Ramos (cell line): ENCODE results near the gene IRF7.

Source experiments
- in situ Hi-C: fragments of 300-500 bp; cut with MboI; formaldehyde crosslinking; loops from one replicate; pipeline ENCODE4 v1.14.3; 2022; ENCODE audit warnings: low sequenced_read_pairs; ENCODE audit not compliant: unreplicated experiment

IRF7 gene

DNA sequence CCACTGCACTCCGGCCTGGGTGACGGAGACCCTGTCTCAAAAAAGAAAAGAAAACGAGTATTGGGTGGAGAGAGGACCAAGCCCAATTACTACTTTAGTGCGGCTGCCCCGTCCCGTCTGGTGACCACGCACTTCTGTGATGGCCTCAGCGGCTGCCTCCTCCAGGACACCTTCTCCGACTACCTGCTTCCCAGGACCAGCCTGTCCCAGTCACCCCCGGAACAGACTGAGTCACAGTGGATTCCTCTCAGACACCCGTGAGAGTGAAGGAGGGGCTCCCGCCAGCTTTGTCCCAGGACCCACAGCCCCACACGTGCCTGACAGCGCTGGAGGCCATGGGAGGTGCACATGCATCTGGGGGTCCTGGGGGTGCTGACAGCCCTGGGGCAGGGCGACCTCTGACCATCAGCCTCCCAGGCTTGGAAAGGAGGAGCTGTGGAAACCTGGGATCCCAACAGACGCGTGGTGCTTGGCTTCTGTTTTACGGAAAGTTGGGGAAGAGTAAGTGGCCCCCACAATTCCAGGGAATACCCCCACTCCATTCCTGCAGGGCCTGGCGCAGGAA, 26.1 kb upstream of the IRF7 start:
- in situ Hi-C loops = no loop called here

DNA sequence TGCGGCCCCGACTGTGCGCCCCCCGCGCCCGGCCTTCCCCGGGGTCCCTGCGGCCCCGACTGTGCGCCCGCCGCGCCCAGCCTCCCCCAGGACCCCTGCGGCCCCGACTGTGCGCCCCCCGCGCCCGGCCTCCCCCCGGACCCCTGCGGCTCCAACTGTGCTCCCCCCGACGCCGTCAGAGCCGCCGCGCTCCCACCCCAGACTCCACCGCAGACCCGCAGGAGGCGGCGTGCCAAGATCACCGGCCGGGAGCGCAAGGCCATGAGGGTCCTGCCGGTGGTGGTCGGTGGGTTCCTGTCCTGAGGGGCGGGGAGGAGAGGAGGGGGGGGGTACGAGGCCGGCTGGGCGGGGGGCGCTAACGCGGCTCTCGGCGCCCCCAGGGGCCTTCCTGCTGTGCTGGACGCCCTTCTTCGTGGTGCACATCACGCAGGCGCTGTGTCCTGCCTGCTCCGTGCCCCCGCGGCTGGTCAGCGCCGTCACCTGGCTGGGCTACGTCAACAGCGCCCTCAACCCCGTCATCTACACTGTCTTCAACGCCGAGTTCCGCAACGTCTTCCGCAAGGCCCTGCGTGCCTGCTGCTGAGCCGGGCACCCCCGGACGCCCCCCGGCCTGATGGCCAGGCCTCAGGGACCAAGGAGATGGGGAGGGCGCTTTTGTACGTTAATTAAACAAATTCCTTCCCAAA, 24.4 kb upstream of the IRF7 start:
- in situ Hi-C loops = no loop called here

DNA sequence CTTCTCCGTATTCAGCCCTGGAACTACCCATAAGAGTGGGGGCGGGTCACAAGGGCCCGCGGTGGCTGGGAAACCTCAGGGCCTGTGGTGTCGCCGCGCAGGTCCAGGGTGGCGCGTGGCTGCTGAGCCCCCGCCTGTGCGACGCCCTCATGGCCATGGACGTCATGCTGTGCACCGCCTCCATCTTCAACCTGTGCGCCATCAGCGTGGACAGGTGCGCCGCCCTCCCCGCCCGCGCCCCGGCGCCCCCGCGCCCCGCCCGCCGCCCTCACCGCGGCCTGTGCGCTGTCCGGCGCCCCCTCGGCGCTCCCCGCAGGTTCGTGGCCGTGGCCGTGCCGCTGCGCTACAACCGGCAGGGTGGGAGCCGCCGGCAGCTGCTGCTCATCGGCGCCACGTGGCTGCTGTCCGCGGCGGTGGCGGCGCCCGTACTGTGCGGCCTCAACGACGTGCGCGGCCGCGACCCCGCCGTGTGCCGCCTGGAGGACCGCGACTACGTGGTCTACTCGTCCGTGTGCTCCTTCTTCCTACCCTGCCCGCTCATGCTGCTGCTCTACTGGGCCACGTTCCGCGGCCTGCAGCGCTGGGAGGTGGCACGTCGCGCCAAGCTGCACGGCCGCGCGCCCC, 23.7 kb upstream of the IRF7 start:
- in situ Hi-C loops = no loop called here

DNA sequence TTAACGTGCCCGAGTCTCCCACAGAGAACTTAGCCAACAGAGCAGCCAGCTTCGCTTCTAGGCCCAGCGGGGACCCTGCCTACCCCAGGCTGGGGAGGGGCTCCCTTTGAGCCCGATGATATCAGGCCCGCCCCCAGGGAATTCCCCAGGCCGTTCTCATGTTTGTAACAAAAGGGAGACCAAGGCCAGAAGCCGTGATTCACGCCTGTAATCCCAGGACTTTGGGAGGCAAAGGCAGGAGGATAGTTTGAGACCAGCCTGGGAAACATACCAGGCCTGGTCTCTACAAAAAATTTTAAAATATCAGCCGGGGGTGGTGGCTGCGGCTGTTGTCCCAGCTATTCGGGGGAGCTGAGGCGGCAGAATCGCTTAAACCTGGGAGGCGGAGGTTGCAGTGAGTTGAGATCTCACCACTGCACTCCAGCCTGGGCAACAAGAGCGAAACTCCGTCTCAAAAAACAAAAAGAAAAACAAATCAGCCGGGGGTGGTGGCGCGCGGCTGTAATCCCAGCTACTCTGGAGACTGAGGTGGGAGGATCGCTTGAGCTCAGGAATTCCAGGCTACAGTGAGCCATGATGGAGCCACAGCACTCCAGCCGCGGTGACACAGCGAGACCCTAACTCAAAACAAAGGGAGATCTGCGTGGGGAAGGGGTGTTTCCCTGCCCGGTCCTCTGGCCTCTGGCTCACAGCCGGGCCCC, 23.0 kb upstream of the IRF7 start:
- in situ Hi-C loops = no loop called here

DNA sequence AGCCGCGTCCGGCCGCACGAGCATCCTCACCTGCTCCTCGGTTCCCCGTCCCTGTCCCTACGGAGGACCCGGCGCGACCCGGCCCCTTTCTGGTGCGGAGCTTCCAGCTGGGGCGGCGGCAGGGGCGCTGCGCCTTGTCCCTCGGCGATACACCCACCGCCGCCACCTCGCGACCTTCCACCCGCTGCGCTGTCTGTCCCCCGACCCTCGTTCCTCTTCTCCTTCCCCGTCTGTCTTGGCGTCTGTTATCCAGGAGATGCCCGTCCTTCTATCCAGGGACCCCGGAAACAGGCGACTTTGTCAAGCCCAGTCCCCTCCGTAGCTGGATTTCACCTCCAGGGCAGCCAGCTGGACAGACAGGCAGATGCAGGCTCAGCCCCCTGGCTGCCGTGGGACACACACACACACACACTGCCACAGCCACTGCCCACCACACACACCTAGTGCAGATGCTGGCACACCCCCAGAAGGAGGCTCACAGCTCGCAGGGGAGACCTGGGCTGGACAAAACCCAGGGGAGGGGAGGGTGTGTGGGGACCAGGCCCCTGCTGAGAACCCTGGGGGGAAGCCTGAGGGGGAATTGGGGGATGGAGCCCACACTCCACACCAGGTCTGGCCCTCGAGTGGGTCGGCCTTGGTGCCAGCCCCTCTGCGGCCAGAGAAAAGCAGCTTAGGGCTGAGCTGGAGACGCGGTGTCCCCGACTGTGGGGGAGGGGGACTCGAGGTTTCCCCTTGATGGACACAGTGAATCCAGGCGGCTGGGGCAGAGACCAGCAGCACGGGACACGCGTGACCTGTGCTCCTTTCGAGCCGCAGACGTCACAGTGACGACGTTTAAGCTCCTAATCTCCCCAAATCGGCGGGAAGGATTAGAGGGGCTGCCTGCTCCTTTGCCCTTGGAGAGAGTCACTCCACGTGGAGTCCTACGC, 22.1 kb upstream of the IRF7 start:
- in situ Hi-C loops = no loop called here

DNA sequence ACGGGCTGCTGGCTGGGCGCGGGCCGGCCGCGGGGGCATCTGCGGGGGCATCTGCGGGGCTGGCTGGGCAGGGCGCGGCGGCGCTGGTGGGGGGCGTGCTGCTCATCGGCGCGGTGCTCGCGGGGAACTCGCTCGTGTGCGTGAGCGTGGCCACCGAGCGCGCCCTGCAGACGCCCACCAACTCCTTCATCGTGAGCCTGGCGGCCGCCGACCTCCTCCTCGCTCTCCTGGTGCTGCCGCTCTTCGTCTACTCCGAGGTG, 21.5 kb upstream of the IRF7 start:
- in situ Hi-C loops = no loop called here

DNA sequence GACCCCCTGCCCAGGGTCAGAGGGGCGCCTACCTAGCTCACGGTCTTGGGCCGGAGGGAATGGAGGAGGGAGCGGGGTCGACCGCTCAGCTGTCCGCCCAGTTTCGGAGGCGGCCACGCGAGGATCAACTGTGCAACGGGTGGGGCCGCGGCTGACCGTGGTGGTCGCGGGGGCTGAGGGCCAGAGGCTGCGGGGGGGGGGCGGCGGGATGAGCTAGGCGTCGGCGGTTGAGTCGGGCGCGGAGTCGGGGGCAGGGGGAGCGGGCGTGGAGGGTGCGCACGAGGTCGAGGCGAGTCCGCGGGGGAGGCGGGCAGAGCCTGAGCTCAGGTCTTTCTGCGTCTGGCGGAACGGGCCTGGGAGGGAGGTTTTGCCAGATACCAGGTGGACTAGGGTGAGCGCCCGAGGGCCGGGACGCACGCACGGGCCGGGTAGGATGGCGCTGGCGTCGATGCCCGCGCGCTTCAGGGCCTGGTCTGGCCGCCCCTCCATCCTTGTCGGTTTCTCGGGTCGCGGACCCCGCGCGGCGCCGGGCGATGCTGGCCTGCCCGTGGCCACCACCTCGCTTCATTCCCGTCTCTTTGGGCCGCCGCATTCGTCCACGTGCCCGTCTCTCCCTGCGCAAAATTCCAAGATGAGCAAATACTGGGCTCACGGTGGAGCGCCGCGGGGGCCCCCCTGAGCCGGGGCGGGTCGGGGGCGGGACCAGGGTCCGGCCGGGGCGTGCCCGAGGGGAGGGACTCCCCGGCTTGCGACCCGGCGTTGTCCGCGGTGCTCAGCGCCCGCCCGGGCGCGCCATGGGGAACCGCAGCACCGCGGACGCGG, 21.0 kb upstream of the IRF7 start, which contains the start of gene DRD4:
TSS of gene DRD4 (plus strand) at position 759 of the 822 bp plus-strand sequence. CDS start at position 795, 36 bp downstream.
- in situ Hi-C loops = no loop called here

DNA sequence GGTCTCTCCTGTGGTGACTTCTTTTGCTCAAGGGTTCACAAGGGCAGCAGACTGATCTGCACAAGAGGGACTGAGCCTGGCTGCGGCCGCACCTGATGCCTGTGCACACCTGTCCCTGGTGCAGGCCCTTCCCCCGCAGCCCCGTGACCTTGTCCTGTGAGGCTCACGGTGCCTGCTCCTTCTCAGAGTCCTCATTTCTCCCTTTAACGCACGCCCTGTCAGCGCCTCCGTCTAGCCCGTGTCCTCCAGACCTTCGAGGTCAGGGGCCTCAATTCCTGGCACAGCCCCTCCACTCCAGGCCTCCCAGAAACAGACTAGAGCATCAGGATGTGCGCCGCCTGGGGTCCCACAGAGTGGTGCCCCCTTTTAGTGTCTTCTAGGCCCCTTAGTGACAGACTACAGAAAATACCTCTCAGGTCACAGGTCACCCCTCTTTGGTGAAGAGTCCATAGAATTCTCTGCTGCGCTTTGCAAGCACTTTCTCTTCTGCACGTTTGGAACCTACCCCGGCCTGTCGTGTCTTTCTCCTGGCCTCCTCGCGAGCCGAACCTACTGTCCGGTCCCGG, 20.3 kb upstream of the IRF7 start:
- in situ Hi-C loops = no loop called here

DNA sequence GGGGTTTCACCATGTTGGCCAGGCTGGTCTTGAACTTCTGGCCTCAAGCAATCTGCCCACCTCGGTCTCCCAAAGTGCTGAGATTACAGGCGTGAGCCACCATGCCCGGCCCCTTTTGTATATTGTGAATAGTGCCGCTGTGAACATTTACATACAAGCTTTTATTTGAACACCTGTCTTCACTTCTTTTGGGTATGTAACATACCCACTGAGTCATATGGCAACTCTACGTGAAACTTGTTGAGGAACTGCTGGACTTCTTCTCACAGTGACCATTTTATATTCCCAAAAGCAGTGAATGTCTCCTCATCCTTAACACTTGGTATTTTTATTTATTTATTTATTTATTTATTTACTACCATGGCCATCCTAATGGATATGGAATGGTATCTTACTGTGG, 15.1 kb upstream of the IRF7 start:
- in situ Hi-C loops = no loop called here

DNA sequence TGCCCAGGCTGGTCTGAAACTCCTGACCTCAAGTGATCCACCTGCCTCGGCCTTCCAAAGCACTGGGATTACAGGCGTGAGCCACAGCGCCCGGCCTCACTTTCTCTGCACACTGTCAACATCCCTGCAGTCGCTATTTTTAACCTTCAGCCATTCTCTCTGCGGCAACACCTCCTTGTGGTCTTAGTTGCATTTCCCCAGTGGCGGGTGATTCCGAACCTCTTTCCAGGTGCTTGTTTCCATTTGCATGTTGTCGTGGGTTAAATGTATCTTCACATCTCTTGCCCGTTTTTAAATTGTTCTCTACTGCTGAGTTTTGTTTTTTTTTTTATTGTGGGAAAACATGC, 13.5 kb upstream of the IRF7 start:
- in situ Hi-C loops = no loop called here

DNA sequence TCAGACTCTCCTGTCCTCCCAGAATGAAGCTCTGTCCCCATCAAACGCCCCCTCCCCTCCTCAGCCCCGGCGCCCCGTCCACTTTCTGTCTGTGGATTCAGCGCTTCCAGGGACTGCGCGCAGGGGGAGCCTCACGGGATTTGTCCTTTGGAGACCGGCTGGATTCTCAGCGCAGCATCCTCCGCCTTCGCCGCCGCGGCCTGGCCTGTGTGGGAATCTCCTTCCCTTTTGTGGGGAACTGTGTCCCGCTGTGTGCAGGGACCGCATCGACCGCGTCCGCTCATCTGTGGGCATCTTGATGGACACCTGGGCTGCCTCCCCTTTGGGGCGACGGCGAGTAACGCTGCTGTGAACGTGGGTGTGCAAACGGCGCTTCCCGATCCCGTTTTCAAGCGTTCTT, 12.3 kb upstream of the IRF7 start:
- in situ Hi-C loops = no loop called here

DNA sequence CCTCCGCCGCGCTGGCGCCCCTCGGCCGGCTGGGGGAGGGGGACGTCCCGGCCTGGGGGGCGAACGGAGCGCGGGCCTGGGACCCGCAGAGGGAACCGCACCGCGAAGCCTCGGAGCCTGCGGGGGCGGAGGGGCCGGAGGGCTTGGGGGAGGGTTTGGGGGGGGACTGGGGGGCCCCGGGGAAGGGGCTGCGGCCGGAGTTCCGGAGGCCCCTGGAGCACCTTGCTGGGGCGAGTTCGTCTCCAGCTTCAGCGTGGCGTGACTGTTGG, 11.5 kb upstream of the IRF7 start:
- in situ Hi-C loops = no loop called here

DNA sequence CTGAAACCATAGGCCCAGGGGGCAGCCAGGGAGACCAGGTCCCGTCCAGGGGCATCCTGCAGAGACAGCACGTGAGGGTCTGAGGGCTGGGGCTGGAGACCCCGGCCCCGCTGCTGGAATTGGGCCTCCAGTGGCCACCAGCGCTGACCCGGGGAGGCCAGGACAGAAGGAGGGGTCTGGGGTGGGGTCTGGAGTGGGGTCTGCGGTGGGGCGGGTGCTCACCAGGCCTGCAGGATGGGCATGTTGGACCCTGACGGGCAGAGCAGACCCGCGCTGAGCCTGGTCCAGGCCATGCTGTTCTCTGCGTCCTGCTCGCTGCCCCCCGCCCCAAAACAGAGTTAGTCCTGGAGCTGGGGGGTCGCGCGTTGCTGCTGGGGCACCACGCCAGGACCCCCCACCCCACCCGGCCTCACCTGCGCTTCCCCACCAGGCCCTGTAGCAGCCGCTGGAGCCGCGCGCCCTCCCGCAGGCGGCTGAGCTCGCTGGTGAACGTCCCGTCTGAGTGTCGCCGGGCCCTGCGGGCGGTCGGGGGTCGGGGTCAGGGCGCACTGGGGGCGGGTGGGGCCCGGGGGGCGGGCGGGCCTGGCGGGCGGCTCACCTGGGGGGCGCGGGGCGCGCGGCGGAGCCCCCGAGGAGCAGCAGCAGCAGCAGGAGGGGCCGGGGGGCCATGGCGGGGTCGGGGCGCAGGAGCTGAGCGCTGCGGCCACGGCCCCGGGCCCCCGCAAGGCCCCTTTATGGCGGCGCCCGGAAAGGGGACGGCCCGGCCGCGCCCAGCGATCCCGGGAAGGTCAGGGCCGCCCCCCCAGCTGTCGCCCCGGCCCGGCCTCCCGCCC, 10.9 kb upstream of the IRF7 start, which contains the start of gene SCT:
TSS of gene SCT (minus strand) at position 707 of the 833 bp plus-strand sequence. CDS start at position 669, 38 bp downstream.
- in situ Hi-C loops = no loop called here

DNA sequence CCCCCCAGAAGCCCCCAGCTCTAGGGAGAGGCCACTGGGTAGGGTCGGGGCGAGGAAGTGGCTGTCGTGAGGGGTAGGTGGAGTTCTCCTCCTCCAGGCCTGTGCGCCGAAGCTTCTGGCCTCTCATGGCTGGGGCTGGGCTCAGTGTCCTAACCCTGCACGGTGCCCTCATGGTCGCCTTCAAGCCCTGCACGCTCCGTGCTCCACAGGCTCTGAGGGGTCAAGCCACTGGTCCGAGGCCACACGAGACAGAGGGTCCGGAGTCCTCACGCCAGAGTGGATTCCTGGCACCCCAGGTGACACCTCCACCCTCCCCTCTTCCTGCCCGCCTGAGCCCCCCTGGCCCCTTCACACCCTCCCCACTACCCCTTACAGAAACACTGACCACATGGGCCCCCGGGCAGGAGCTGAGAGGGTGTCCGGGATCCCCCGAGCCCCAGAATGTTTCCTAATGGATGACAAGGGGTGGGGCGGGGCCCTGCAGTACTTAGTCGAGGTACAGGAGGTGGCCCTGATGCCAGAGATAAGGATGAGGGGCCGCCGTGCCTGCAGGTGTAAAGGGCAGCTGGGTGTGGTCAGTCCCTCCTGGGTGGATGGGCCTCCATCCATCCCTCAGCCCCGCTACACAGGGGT, 10.0 kb upstream of the IRF7 start:
- in situ Hi-C loops = no loop called here

DNA sequence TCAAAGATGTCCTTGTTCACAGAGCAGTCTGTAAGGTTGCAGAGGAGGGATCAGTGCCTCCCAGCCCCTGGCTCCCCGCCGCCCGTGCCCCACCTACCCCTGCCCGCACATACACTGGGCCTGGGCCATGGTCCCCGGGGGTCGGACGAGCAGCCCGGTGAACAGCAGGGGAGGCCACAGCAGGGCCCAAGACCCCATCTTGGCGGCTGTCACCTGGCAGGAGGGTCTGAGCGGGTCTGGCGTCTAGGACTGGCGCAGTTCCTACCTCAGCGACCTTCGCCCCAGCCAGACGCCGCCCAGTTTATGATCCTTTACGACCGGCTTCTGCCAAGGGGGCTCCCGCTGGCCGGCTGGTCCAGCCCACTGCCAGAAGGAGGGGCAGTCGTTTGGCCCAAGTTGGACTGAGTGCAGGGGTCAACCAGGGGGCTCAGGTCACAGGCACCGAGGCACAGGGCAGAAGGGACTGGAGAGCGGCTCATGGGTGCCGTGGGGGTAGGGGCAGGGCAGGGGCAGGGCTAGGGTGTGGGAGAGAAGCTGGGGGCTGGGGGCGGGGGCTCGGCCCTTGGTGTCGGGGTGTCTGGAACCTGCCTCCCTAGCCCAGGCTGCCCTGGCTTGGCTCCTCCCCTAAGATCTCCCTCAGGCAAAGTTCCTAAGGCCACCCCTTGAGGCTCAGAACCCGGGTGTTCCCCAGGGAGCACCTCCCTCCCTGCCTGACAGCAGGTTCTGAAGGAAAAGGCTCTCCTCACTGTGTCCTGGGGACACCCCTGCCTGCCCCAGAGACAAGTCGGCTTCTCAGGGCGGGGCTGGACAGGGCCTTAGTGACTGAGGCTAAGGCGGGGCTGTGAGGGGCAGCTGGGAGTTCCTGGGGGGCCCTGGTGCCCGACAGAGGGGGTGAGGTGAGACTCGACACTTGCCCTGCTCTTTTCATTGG, 9.2 kb upstream of the IRF7 start, which contains the start of gene CDHR5:
TSS of gene CDHR5 (minus strand) at position 251 of the 931 bp plus-strand sequence. CDS start at position 198, 53 bp downstream.
- in situ Hi-C loops = no loop called here

DNA sequence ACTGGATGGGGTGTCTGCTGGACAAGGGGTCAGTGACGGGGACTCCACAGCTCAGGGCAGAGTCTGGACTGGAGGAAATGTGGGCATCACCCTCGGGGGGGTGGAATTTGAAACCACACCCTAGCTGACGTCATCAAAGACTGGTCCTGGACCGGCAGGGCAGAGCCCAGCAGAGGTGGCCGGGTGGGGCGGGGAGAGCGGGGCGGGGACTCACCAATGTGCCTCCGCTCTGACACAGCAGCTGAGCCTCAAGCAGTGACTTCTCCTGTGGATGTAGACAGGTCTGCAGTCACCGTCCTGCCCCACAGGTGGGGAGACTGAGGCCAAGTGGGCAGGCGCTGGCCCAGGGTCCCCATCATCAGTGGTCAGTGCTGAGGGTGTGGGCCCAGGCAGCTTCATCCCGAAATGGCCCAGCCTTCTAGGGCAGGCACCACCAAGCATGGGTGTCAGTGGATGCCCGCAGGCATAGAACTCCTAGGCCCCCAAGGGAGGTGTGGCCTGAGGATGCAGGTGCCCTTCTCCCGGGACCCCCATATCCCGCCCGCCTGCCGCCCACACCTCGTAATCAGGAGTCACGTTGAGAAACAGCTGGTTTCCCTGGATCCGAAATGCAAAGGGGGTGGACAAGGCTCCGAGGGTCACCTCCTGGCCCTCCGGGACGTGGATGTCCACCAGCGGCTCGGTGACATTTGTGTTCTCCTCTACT, 8.4 kb upstream of the IRF7 start:
- in situ Hi-C loops = no loop called here
